Loucy (cell line): Measurements from ENCODE around the gene ADAMTS12.

ENCODE experiments used
- CTCF ChIP-seq: fragments of 200-600 bp; sonication (generic); conservative IDR thresholded peaks from 2 replicates; pipeline ENCODE4 v1.5.1; 2014; ENCODE audit warnings: mild to moderate bottlenecking, antibody characterized with exemption, low read length
- EZH2phosphoT487 ChIP-seq: fragments of 200-600 bp; IDR thresholded peaks from 2 replicates; pipeline ENCODE4 v1.6.1; 2018; ENCODE audit warnings: antibody characterized with exemption, mild to moderate bottlenecking, moderate library complexity, borderline replicate concordance

- TF ChIP-seq CTCF (no peak), EZH2phosphoT487 (no peak)
These were observed 228.9 kb downstream of the ADAMTS12 start for GRCh38 chr5:33662722-33663427.
